ENCODE results near the gene ACBD6.

Gene ACBD6

DNA sequence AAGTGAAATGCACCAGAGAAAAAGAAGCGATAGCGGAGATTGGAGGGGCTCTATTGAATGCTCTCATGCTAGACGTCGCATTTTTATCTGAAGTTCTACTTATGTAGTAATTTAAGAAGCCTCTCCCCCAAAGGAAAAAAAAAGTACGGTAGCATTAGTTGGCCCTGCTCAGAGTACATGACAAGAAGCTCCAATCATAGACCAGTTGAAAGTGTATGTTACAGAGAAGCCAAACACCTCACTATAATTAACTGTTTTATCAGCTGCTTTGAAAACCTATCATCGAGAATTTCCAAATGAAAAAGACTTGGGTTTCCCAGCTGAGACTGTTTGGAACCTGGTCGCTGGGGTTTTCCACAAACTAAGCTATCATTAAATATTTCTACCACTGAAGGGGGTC lies 36.8 kb upstream of the ACBD6 start:
- no peak overlapping the region for H3K27ac ChIP-seq (ENCODE audit: low read depth, low read length)
- H3K27me3 ChIP-seq (ENCODE audit: control insufficient read depth, insufficient read depth, low read length), result no peaks in the 10 kb centered on the region
- H3K9ac ChIP-seq (ENCODE audit: low read depth, low read length), result no peak overlapping the region
- no peaks in the 10 kb centered on the region for H3K9me3 ChIP-seq (ENCODE audit: control insufficient read depth, insufficient read depth, low read length)
- H3K4me3 ChIP-seq (ENCODE audit: low read depth, low read length), result no peak overlapping the region
- H3K4me1 ChIP-seq (ENCODE audit: control insufficient read depth, insufficient read depth, low read length), result peaks cover 11% of the 10 kb centered on the region
- H3K36me3 ChIP-seq (ENCODE audit: control insufficient read depth, insufficient read depth, low read length), result no peaks in the 10 kb centered on the region

DNA sequence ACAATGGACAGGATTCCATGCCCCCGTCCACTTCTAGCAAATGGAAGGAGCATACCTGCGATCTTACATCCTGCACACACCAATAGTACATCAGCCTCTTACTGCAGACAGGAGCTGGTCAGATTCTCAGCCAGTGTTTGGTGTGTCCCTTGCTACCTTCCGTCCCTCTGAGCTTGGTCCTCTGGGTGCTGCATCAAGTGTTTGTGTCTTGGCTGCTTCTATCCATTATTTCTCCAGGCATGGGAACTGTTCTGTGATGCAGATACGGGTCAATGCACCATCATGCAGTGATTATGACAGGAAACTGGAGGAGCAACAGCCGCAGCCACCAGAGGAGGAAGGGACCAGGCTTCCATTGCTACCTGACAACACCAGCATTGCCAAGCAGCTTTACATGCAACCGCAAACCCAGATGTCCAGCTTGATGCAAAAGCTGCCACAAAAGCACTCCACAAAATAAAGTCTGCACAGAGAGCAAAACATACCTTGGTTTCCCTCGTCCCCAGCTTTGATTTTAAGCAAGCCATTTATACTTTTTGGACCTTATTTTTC lies 34.5 kb upstream of the ACBD6 start:
- H3K4me3 ChIP-seq (ENCODE audit: low read depth, low read length), result no peak overlapping the region
- H3K4me1 ChIP-seq (ENCODE audit: control insufficient read depth, insufficient read depth, low read length), result peaks cover 2% of the 10 kb centered on the region
- no peaks in the 10 kb centered on the region for H3K27me3 ChIP-seq (ENCODE audit: control insufficient read depth, insufficient read depth, low read length)
- no peaks in the 10 kb centered on the region for H3K36me3 ChIP-seq (ENCODE audit: control insufficient read depth, insufficient read depth, low read length)
- H3K27ac ChIP-seq (ENCODE audit: low read depth, low read length), result no peak overlapping the region
- H3K9ac ChIP-seq (ENCODE audit: low read depth, low read length), result no peak overlapping the region
- no peaks in the 10 kb centered on the region for H3K9me3 ChIP-seq (ENCODE audit: control insufficient read depth, insufficient read depth, low read length)

DNA sequence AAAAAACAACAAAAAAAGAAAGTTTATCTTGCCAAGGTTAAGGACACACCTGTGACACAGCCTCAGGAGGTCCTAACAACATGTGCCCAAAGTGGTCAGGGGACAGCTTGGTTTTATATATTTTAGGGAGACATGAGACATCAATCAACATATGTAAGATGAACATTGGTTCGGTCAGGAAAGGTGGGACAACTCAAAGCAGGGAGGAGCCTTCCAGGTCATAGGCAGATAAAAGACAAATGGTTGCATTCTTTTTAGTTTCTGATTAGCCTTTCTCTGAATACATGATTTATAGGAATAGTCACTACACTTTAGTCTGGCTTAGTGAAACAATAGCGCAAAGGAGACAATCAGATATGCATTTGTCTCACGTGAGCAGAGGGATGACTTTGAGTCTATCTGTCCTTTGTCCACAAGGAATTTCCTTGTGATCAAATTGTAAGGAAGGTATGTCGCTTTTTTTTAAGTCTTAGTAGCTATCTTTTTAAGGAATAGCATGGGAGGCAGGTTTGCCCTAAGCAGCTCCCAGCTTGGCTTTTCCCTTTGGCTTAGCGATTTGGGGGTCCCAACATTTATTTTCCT lies 33.1 kb upstream of the ACBD6 start:
- H3K4me1 ChIP-seq (ENCODE audit: control insufficient read depth, insufficient read depth, low read length), result no peaks in the 10 kb centered on the region
- no peak overlapping the region for H3K9ac ChIP-seq (ENCODE audit: low read depth, low read length)
- no peaks in the 10 kb centered on the region for H3K36me3 ChIP-seq (ENCODE audit: control insufficient read depth, insufficient read depth, low read length)
- no peak overlapping the region for H3K27ac ChIP-seq (ENCODE audit: low read depth, low read length)
- no peak overlapping the region for H3K4me3 ChIP-seq (ENCODE audit: low read depth, low read length)
- H3K9me3 ChIP-seq (ENCODE audit: control insufficient read depth, insufficient read depth, low read length), result no peaks in the 10 kb centered on the region
- no peaks in the 10 kb centered on the region for H3K27me3 ChIP-seq (ENCODE audit: control insufficient read depth, insufficient read depth, low read length)

DNA sequence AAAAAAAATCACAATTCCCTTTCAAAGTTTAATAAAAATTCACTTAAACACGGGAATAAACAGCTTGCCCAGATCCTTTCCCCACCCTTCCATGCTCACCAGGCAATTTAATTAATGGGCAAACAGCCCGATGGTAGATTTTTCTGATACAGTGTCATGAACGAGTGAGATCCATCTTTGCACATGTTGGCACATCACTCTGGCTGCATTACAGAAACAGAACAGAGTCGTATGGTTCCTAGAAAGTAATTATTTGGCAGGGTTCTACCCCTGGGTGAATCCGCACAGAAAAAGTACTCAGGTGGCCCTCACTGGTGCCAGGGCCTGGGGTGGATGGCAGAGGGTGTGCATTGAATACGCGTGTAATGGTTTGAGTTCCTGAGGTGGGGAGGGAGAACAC lies 31.8 kb upstream of the ACBD6 start:
- H3K36me3 ChIP-seq (ENCODE audit: control insufficient read depth, insufficient read depth, low read length), result no peaks in the 10 kb centered on the region
- H3K9ac ChIP-seq (ENCODE audit: low read depth, low read length), result no peak overlapping the region
- H3K27ac ChIP-seq (ENCODE audit: low read depth, low read length), result no peak overlapping the region
- H3K27me3 ChIP-seq (ENCODE audit: control insufficient read depth, insufficient read depth, low read length), result no peaks in the 10 kb centered on the region
- H3K4me3 ChIP-seq (ENCODE audit: low read depth, low read length), result no peak overlapping the region
- no peaks in the 10 kb centered on the region for H3K4me1 ChIP-seq (ENCODE audit: control insufficient read depth, insufficient read depth, low read length)
- no peaks in the 10 kb centered on the region for H3K9me3 ChIP-seq (ENCODE audit: control insufficient read depth, insufficient read depth, low read length)

DNA sequence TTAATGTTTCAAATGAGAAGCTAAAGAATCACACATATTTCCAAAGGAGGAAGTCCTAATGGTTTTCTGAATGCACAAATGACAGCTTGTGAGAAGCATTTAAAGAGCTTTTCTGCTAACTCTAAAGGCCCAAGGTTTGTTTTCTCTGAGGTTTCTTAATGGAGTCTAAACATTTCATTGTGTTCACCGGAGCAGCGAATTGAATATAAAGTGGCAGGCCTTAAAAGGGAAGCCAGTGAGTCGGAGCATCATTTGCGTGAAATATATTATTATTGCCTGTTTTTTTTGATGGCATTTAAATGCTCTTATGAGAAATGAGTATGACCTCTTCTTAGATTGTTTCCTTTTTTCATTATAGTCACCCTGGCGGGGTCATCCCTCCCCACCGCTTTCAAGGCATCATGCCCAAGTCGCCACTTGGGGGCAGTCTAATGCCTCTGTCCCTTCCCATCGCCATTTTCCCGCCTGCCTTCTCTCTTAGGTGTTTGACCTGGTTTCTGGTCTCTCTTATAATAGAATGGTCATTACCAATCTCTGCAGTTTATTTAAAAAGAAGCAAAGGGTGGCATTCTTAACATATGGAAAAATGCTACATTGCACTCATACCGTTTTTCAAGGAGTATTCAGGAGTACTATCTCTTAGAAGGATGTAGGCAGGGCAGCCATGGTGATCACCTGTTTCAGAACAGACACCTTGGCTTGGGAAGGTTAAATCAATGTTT lies 31.1 kb upstream of the ACBD6 start:
- Histone ChIP-seq H3K27ac (ENCODE audit: low read depth, low read length) (no peak overlapping the region), H3K4me1 (ENCODE audit: control insufficient read depth, insufficient read depth, low read length) (no peaks in the 10 kb centered on the region), H3K4me3 (ENCODE audit: low read depth, low read length) (no peak overlapping the region), H3K36me3 (ENCODE audit: control insufficient read depth, insufficient read depth, low read length) (no peaks in the 10 kb centered on the region), H3K27me3 (ENCODE audit: control insufficient read depth, insufficient read depth, low read length) (no peaks in the 10 kb centered on the region), H3K9ac (ENCODE audit: low read depth, low read length) (no peak overlapping the region), H3K9me3 (ENCODE audit: control insufficient read depth, insufficient read depth, low read length) (no peaks in the 10 kb centered on the region)

DNA sequence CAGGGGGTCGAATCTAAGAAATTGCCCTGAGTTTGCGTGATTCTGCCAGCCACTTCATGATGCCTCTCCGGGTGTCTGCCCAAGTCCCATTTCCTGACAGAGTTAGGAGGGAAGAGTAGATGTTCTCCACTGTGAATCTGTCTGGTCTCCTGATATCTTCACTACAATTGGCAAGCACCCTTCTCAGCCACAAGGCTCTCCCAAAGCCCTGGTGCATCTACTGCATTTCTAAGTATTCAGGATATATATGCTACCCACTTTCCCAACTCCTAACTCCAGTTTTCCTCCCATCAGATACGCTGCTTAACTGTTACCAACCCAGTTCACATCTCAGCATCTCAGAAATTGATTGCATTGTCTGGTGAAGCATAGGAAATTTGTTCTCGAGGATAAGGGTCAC lies 30.5 kb upstream of the ACBD6 start:
- H3K36me3 ChIP-seq (ENCODE audit: control insufficient read depth, insufficient read depth, low read length), result no peaks in the 10 kb centered on the region
- no peaks in the 10 kb centered on the region for H3K9me3 ChIP-seq (ENCODE audit: control insufficient read depth, insufficient read depth, low read length)
- no peaks in the 10 kb centered on the region for H3K4me1 ChIP-seq (ENCODE audit: control insufficient read depth, insufficient read depth, low read length)
- H3K27me3 ChIP-seq (ENCODE audit: control insufficient read depth, insufficient read depth, low read length), result no peaks in the 10 kb centered on the region
- H3K4me3 ChIP-seq (ENCODE audit: low read depth, low read length), result no peak overlapping the region
- no peak overlapping the region for H3K27ac ChIP-seq (ENCODE audit: low read depth, low read length)
- no peak overlapping the region for H3K9ac ChIP-seq (ENCODE audit: low read depth, low read length)

DNA sequence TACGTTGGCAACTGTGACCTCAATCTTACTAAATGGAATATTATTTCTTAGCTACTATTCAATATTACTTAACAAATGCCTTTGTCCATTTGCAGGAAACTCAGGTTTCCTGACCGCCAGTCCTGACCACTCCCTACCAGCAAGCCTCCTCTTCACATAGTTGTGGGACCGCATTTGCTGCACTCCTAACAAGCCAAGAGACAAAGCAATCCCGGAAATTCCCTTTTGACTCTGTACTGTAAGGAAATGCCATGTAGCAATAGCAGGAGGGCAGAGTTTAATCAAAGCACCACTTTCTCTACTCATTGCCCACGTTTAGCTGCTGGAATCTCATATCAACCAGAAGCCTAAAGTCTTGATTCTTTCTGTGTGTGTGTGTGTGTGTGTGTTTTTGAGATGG lies 28.1 kb upstream of the ACBD6 start:
- H3K4me3 ChIP-seq (ENCODE audit: low read depth, low read length), result no peak overlapping the region
- no peak overlapping the region for H3K9ac ChIP-seq (ENCODE audit: low read depth, low read length)
- H3K27ac ChIP-seq (ENCODE audit: low read depth, low read length), result no peak overlapping the region
- H3K27me3 ChIP-seq (ENCODE audit: control insufficient read depth, insufficient read depth, low read length), result no peaks in the 10 kb centered on the region
- H3K9me3 ChIP-seq (ENCODE audit: control insufficient read depth, insufficient read depth, low read length), result no peaks in the 10 kb centered on the region
- peaks cover 6% of the 10 kb centered on the region; the same call in 1 of the 2 replicates for H3K4me1 ChIP-seq (ENCODE audit: control insufficient read depth, insufficient read depth, low read length)
- H3K36me3 ChIP-seq (ENCODE audit: control insufficient read depth, insufficient read depth, low read length), result no peaks in the 10 kb centered on the region

DNA sequence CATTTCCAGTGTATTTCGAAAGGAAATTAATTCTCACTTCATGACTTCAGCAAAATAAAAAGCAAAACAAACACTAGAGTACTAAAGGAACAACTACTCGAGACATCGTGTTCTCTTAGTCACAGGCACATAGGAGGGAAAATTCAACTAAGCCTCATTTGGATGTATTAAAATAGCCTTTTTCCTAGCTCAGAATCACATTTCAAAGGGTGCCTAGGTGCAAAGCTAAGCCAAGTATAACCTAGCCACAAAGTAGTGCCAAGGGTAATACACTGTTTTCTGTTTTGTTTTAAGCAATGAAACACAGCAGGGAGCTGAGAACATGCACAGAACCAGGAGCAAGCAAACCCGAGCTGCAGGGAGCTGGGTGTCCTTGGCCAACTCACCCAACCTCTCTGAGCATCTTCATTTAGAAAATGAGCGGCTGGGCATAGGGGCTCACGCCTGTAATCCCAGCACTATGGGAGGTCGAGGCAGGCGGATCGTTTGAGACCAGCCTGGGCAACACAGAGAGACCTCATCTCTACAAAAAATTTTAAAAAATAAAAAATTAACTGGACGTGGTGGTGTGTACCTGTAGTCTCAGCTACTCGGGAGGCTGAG lies 26.6 kb upstream of the ACBD6 start:
- Histone ChIP-seq H3K27ac (ENCODE audit: low read depth, low read length) (no peak overlapping the region), H3K4me1 (ENCODE audit: control insufficient read depth, insufficient read depth, low read length) (peaks cover 6% of the 10 kb centered on the region; the same call in 1 of the 2 replicates), H3K4me3 (ENCODE audit: low read depth, low read length) (no peak overlapping the region), H3K9me3 (ENCODE audit: control insufficient read depth, insufficient read depth, low read length) (no peaks in the 10 kb centered on the region), H3K27me3 (ENCODE audit: control insufficient read depth, insufficient read depth, low read length) (no peaks in the 10 kb centered on the region), H3K9ac (ENCODE audit: low read depth, low read length) (no peak overlapping the region), H3K36me3 (ENCODE audit: control insufficient read depth, insufficient read depth, low read length) (no peaks in the 10 kb centered on the region)

DNA sequence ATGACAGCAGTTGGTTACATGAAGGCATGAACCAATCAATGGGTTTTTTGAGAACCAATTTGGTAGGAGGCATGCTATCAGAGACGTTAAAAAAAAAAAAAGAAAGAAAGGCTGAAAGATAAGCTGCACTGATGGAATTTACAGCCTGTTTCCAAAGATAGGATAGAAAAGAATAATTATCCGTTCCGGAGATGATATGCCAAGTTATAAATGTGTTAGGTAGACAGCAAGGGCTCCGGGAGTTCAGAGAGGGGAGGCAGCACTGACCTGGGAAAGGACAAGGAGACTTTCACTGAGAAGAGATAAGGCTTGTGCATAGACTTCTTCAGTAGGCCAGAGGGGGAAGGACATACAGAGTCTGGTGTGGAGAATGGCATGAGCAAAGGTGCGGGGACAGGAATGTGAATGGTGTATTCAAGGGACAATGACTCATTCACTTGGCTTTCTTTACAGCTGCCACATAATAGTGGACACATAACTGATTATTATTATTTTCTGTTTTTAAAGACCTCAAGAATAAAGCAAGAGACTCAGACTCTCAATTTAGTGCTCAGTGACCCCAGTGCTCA lies 24.8 kb upstream of the ACBD6 start:
- Histone ChIP-seq H3K27ac (ENCODE audit: low read depth, low read length) (no peak overlapping the region), H3K9me3 (ENCODE audit: control insufficient read depth, insufficient read depth, low read length) (no peaks in the 10 kb centered on the region), H3K27me3 (ENCODE audit: control insufficient read depth, insufficient read depth, low read length) (no peaks in the 10 kb centered on the region), H3K9ac (ENCODE audit: low read depth, low read length) (no peak overlapping the region), H3K4me3 (ENCODE audit: low read depth, low read length) (no peak overlapping the region), H3K4me1 (ENCODE audit: control insufficient read depth, insufficient read depth, low read length) (peaks cover 13% of the 10 kb centered on the region), H3K36me3 (ENCODE audit: control insufficient read depth, insufficient read depth, low read length) (no peaks in the 10 kb centered on the region)

DNA sequence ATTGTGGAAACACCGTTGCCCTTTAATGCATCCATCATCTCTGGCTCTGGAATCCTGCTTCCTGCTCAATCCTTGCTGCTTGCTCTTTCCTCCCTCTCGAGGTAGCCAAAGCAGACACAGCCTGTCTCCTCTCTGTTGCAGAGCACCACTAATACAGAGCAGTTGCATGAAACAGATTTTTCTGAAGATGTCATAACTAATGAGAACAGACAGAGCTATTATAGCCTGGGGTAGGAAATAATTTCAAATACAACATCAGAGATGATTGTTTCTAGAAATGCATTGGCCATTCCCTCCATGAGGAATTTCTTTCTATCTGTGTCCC lies 23.3 kb upstream of the ACBD6 start:
- H3K4me1 ChIP-seq (ENCODE audit: control insufficient read depth, insufficient read depth, low read length), result peaks cover 20% of the 10 kb centered on the region

More for the DNA sequence above, 23.3 kb upstream of the ACBD6 start:
- Histone ChIP-seq H3K9me3 (ENCODE audit: control insufficient read depth, insufficient read depth, low read length) (no peaks in the 10 kb centered on the region), H3K4me3 (ENCODE audit: low read depth, low read length) (no peak overlapping the region), H3K36me3 (ENCODE audit: control insufficient read depth, insufficient read depth, low read length) (no peaks in the 10 kb centered on the region), H3K27me3 (ENCODE audit: control insufficient read depth, insufficient read depth, low read length) (no peaks in the 10 kb centered on the region), H3K9ac (ENCODE audit: low read depth, low read length) (no peak overlapping the region), H3K27ac (ENCODE audit: low read depth, low read length) (no peak overlapping the region)

All from HUES48 (cell line).